Measurements from ENCODE around the gene TTLL11. TPM values are rescaled to one million over a fixed set of nuclear protein-coding genes. Genes with fewer than 3 reads are reported as not detected.
A peak's percentile ranks its signal among the peaks of the same experiment; 100 is the strongest.

TTLL11 gene
- total RNA-seq, 1 donor from 2014 or later: 0.75 TPM

DNA sequence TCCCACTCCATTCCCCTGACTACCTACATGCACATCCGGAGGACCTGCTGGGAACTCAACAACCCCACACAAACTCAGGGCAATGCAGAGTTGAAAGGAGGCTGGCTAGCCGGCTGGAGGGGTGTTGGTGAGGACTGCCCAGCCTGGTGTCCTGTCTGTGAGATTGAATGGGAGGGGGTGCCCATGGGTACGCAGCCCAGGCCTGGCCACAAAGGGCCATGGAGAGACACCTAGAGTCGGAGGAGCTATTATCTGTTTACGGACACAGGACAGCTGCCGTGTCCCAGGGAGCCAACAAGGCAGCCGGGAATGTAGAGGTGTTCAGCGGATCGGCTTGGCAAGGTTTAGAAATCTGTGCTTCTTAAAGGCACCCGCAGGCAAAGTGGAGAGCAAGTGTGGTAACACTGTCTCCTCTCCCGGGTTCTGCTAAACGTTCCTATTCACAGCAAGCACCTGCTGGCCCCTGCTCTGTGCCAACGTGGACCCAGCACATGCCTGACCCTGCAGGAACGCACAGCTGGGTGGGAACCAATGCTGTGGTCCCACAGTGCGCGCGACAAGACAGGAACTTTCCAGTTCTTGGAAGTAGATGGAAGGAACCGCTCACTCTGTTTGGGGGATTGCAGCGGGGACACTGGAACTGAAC is 275.0 kb downstream of the TTLL11 start:
- Histone ChIP-seq H3K79me2 (ENCODE audit: low read depth) (no peaks in the 10 kb centered on the region), H3K4me1 (peaks cover 38% of the 10 kb centered on the region), H2AFZ (replicated peaks) (peak overlapping the region; percentile 74), H3K27ac (no peak overlapping the region), H3K36me3 (no peaks in the 10 kb centered on the region), H3K4me3 (no peak overlapping the region), H3F3A (ENCODE audit: low read depth) (peaks cover 14% of the 10 kb centered on the region), H3K27me3 (no peaks in the 10 kb centered on the region), H4K20me1 (ENCODE audit: low read depth) (no peaks in the 10 kb centered on the region), H3K9ac (no peak overlapping the region), H3K4me2 (no peak overlapping the region), H3K9me3 (ENCODE audit: low read depth) (no peaks in the 10 kb centered on the region)
- Mint-ChIP-seq H3K4me1 (peaks cover 80% of the 10 kb centered on the region), H3K27ac (peak overlapping the region; percentile 36), H3K9me3 (no peaks in the 10 kb centered on the region), H3K4me3 (peak overlapping the region; percentile 21), H3K36me3 (no peaks in the 10 kb centered on the region), H3K27me3 (ENCODE audit: insufficient read depth, low read depth) (peaks cover 19% of the 10 kb centered on the region)
- TF ChIP-seq, protein P1, sequence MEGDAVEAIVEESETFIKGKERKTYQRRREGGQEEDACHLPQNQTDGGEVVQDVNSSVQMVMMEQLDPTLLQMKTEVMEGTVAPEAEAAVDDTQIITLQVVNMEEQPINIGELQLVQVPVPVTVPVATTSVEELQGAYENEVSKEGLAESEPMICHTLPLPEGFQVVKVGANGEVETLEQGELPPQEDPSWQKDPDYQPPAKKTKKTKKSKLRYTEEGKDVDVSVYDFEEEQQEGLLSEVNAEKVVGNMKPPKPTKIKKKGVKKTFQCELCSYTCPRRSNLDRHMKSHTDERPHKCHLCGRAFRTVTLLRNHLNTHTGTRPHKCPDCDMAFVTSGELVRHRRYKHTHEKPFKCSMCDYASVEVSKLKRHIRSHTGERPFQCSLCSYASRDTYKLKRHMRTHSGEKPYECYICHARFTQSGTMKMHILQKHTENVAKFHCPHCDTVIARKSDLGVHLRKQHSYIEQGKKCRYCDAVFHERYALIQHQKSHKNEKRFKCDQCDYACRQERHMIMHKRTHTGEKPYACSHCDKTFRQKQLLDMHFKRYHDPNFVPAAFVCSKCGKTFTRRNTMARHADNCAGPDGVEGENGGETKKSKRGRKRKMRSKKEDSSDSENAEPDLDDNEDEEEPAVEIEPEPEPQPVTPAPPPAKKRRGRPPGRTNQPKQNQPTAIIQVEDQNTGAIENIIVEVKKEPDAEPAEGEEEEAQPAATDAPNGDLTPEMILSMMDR (IDR thresholded peaks at IDR 0.05): no peak
- DNase-seq (ENCODE audit: low spot score): no peak

DNA sequence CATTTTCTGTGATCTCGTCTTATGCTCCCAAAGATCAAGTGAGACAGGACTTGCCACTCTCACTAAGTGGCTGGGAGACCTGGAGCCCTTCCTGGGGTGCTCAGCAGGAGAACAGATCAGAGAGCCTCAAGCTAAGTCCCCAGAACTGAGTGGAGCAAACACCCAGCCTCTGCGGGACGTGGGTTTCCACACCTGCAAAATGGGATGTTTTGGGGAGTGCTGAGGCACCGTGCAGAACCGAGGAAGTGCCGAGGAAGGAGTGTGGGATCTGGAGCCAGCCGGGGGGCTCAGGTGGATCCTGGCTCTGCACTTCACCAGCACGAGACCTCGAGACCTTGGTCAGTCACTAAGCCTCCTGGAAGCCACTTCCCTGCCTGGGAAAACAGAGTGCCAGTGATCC is 275.6 kb downstream of the TTLL11 start:
- no peak overlapping the region for H3K4me2 ChIP-seq
- Mint-ChIP-seq H3K4me3 (no peak overlapping the region), H3K27ac (peak overlapping the region; percentile 46), H3K9me3 (no peaks in the 10 kb centered on the region), H3K27me3 (ENCODE audit: insufficient read depth, low read depth) (peaks cover 22% of the 10 kb centered on the region), H3K4me1 (peaks cover 85% of the 10 kb centered on the region), H3K36me3 (no peaks in the 10 kb centered on the region)
- no peak overlapping the region for H3K4me3 ChIP-seq
- no peak overlapping the region for H3K27ac ChIP-seq
- H3F3A ChIP-seq (ENCODE audit: low read depth): peaks cover 14% of the 10 kb centered on the region
- H2AFZ ChIP-seq (replicated peaks): no peak overlapping the region
- no peaks in the 10 kb centered on the region for H3K36me3 ChIP-seq
- no peak for DNase-seq (ENCODE audit: low spot score)
- no peak overlapping the region for H3K9ac ChIP-seq
- no peaks in the 10 kb centered on the region for H4K20me1 ChIP-seq (ENCODE audit: low read depth)
- TF ChIP-seq, protein P1 (IDR thresholded peaks at IDR 0.05): no peak
- no peak for TF ChIP-seq EZH2phosphoT487 (IDR thresholded peaks at IDR 0.05)
- TF ChIP-seq EZH2 (IDR thresholded peaks at IDR 0.05): no peak
- no peaks in the 10 kb centered on the region for H3K27me3 ChIP-seq
- no peaks in the 10 kb centered on the region for H3K79me2 ChIP-seq (ENCODE audit: low read depth)
- H3K4me1 ChIP-seq: peaks cover 44% of the 10 kb centered on the region
- H3K9me3 ChIP-seq (ENCODE audit: low read depth): no peaks in the 10 kb centered on the region

DNA sequence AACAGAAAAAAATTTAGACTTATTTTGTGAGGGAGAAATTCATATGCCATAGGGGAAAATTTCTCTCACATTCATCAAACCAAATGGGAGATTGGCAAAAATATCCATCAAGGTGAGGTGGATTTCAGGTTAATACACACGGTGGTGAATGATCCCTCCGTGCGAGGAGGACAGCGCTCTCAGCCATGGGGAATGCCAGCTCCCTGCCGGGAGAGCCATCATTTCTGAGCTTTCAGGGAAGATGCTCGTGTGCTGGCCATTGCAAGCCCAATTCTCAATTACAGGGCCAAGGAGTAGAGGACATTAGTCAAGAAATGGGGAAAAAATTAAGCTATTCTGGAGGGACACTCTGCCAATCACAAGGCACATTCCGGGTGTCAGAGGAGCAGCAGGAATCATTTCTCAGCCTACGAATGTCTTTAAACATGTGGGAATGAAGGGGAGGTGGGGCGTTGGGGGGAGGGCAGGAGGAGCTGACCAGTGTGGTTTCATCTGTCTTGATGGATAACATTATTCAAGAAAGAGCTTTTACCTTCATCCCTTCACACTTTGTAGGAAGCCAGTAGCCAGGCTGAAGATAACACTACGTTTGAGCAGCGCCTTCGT is 276.2 kb downstream of the TTLL11 start:
- H3K27ac Mint-ChIP-seq: peak overlapping the region; percentile 64
- H3K27me3 Mint-ChIP-seq (ENCODE audit: insufficient read depth, low read depth): peaks cover 23% of the 10 kb centered on the region
- no peak overlapping the region for H3K4me2 ChIP-seq
- H4K20me1 ChIP-seq (ENCODE audit: low read depth): no peaks in the 10 kb centered on the region
- H2AFZ ChIP-seq (replicated peaks): no peak overlapping the region
- no peaks in the 10 kb centered on the region for H3K27me3 ChIP-seq
- TF ChIP-seq EZH2 (IDR thresholded peaks at IDR 0.05) (no peak), EZH2phosphoT487 (IDR thresholded peaks at IDR 0.05) (no peak)
- TF ChIP-seq, protein P1 (IDR thresholded peaks at IDR 0.05): no peak
- no peak overlapping the region for H3K27ac ChIP-seq
- H3K9me3 ChIP-seq (ENCODE audit: low read depth): no peaks in the 10 kb centered on the region
- no peaks in the 10 kb centered on the region for H3K79me2 ChIP-seq (ENCODE audit: low read depth)
- peaks cover 14% of the 10 kb centered on the region for H3F3A ChIP-seq (ENCODE audit: low read depth)
- no peaks in the 10 kb centered on the region for H3K36me3 Mint-ChIP-seq
- H3K36me3 ChIP-seq: no peaks in the 10 kb centered on the region
- peaks cover 44% of the 10 kb centered on the region for H3K4me1 ChIP-seq
- no peak overlapping the region for H3K4me3 Mint-ChIP-seq
- H3K9ac ChIP-seq: no peak overlapping the region
- no peak for DNase-seq (ENCODE audit: low spot score)
- no peaks in the 10 kb centered on the region for H3K9me3 Mint-ChIP-seq
- peaks cover 85% of the 10 kb centered on the region for H3K4me1 Mint-ChIP-seq
- no peak overlapping the region for H3K4me3 ChIP-seq

Measured in neural progenitor cell (in vitro differentiated cells).